ENCODE data around the gene MUC6.
"Not testable (repeated sequence)": the region's sequence is repeated elsewhere in the genome, so short reads cannot be mapped to it uniquely, and the experiment has no call there.

The MUC6 gene

GRCh38 chr11:1024597-1025409 lies 11.7 kb downstream of the MUC6 start:
- no peak for DNase-seq

GRCh38 chr11:1023811-1024596 lies 12.5 kb downstream of the MUC6 start:
- DNase-seq, result no peak

GRCh38 chr11:1022908-1023810 lies 13.4 kb downstream of the MUC6 start:
- no peak for DNase-seq

GRCh38 chr11:1022411-1022810 lies 14.1 kb downstream of the MUC6 start:
- DNase-seq, result no peak

GRCh38 chr11:1020211-1020905 lies 16.2 kb downstream of the MUC6 start:
- no peak for DNase-seq

- no peak for DNase-seq
Measured at GRCh38 chr11:1019321-1019910, 17.1 kb downstream of the MUC6 start.

GRCh38 chr11:1018091-1018490 lies 18.4 kb downstream of the MUC6 start:
- no peak for DNase-seq

GRCh38 chr11:1017269-1018005 lies 19.1 kb downstream of the MUC6 start:
- DNase-seq, result no peak

- not testable (repeated sequence) for DNase-seq
Measured at GRCh38 chr11:1016610-1017126, 19.9 kb downstream of the MUC6 start.

GRCh38 chr11:1015826-1016545 lies 20.5 kb downstream of the MUC6 start:
- no peak for DNase-seq

- DNase-seq, result no peak
Measured at GRCh38 chr11:1015064-1015463, 21.5 kb downstream of the MUC6 start.

GRCh38 chr11:1014276-1014675 lies 22.2 kb downstream of the MUC6 start:
- DNase-seq, result no peak

- DNase-seq, result no peak
Measured at GRCh38 chr11:1013631-1013935, 22.9 kb downstream of the MUC6 start.

GRCh38 chr11:1012740-1013630 lies 23.5 kb downstream of the MUC6 start:
- DNase-seq, result no peak

GRCh38 chr11:1012291-1012690 lies 24.2 kb downstream of the MUC6 start:
- no peak for DNase-seq

- no peak for DNase-seq
Measured at GRCh38 chr11:1011320-1011698, 25.2 kb downstream of the MUC6 start.

GRCh38 chr11:1010551-1011319 lies 25.8 kb downstream of the MUC6 start:
- DNase-seq, result no peak

All from anterior cingulate cortex (tissue), 58 donors.